HCT116 (cell line): ENCODE results near the gene DCTD.

Source experiments
- CEBPB ChIP-seq: IDR thresholded peaks from 2 replicates; pipeline ENCODE4 v1.6.1; 2012; ENCODE audit warnings: low read depth
- JUND ChIP-seq: IDR thresholded peaks from 2 replicates; pipeline ENCODE4 v1.6.1; 2012
- POLR2A ChIP-seq: IDR thresholded peaks from 2 replicates; pipeline ENCODE4 v1.7.0; 2011; ENCODE audit warnings: borderline replicate concordance; ENCODE audit not compliant: insufficient read depth, insufficient read length; ENCODE audit errors: extremely low read depth
- POLR2AphosphoS5 ChIP-seq: IDR thresholded peaks from 2 replicates; pipeline ENCODE4 v1.6.1; 2011; ENCODE audit warnings: mild to moderate bottlenecking, low read depth, low read length, moderate library complexity
- TF ChIP-seq, protein P1 (sequence below): IDR thresholded peaks from 2 replicates; pipeline ENCODE4 v1.6.1; 2011; ENCODE audit warnings: mild to moderate bottlenecking, low read length, moderate library complexity; ENCODE audit not compliant: insufficient replicate concordance; ENCODE audit errors: extremely low read depth
- TF ChIP-seq, protein P2 (sequence below), 3 experiments: fragments of 200-600 bp in 1 of 3; sonication (generic) in 1 of 3; IDR thresholded peaks in 2 of 3; conservative IDR thresholded peaks in 1 of 3; 2 replicates each; pipeline ENCODE4 v1.5.1; 2012 to 2017; ENCODE audit warnings: low read depth in 2 of 3, low read length in 2 of 3, antibody characterized with exemption in 1 of 3, borderline replicate concordance in 1 of 3, control low read depth in 1 of 3, mild to moderate bottlenecking in 1 of 3, mixed read lengths in 1 of 3, mixed run types in 1 of 3, moderate library complexity in 1 of 3; ENCODE audit not compliant: insufficient read depth in 1 of 3
- TF ChIP-seq, protein P3 (sequence below): IDR thresholded peaks from 2 replicates; pipeline ENCODE4 v1.6.1; 2012

DNA sequence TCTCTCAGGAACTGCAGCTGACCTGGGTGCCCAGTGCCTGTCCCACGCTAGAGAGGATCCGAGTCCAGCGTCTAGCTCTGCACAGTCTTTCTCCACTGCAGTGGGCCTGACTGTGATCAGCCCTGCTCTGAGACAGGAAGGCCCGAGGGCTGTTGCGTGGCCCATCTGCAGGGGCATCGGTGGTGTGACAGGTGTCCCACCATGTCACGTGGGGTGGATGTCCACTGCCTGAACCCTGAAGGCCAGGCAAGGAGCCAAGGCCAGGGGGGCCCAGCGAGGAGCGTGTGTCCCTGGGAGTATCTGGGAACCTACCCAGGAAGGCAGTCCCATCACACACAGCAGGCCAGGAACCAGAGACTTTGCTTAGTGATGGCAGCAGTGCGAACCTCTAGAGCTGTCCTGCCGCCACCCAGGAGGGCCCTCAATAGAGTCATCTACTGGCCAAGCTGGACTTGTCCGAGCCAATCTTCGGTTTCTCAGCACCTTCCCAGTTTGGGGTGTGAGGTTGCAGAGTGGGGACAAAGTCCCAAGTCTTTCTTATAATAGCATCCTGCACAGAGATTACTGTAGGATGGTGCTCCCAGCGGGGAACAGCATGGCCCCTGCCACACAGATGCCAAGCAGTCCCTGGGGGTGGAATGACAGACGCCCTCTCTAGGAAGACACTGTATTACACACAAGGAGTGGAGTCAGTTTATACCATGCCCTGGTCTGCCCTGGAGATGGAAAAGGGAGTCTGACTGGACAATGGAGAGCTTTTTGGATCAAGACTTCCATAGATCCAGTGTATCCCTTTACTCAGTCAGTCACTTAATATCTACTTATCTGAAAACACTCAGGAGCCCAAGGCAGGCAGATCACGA lies 38.3 kb downstream of the DCTD start:
- TF ChIP-seq CEBPB: no peak
- TF ChIP-seq, protein P1, sequence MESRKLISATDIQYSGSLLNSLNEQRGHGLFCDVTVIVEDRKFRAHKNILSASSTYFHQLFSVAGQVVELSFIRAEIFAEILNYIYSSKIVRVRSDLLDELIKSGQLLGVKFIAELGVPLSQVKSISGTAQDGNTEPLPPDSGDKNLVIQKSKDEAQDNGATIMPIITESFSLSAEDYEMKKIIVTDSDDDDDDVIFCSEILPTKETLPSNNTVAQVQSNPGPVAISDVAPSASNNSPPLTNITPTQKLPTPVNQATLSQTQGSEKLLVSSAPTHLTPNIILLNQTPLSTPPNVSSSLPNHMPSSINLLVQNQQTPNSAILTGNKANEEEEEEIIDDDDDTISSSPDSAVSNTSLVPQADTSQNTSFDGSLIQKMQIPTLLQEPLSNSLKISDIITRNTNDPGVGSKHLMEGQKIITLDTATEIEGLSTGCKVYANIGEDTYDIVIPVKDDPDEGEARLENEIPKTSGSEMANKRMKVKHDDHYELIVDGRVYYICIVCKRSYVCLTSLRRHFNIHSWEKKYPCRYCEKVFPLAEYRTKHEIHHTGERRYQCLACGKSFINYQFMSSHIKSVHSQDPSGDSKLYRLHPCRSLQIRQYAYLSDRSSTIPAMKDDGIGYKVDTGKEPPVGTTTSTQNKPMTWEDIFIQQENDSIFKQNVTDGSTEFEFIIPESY: no peak
- TF ChIP-seq JUND: no peak
- no peak for TF ChIP-seq POLR2A
- no peak for TF ChIP-seq POLR2AphosphoS5
- TF ChIP-seq, protein P2, sequence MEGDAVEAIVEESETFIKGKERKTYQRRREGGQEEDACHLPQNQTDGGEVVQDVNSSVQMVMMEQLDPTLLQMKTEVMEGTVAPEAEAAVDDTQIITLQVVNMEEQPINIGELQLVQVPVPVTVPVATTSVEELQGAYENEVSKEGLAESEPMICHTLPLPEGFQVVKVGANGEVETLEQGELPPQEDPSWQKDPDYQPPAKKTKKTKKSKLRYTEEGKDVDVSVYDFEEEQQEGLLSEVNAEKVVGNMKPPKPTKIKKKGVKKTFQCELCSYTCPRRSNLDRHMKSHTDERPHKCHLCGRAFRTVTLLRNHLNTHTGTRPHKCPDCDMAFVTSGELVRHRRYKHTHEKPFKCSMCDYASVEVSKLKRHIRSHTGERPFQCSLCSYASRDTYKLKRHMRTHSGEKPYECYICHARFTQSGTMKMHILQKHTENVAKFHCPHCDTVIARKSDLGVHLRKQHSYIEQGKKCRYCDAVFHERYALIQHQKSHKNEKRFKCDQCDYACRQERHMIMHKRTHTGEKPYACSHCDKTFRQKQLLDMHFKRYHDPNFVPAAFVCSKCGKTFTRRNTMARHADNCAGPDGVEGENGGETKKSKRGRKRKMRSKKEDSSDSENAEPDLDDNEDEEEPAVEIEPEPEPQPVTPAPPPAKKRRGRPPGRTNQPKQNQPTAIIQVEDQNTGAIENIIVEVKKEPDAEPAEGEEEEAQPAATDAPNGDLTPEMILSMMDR (IDR thresholded peaks at IDR 0.05 in 2 of 3, conservative IDR thresholded peaks at IDR 0.05 in 1 of 3; ENCODE audit: borderline replicate concordance in 1 of 3, insufficient read depth in 1 of 3, low read depth in 2 of 3, low read length in 2 of 3): no peak
- TF ChIP-seq, protein P3, sequence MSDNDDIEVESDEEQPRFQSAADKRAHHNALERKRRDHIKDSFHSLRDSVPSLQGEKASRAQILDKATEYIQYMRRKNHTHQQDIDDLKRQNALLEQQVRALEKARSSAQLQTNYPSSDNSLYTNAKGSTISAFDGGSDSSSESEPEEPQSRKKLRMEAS: no peak
